RWPE2 (cell line): ENCODE results near the gene FAM25C.
A peak's percentile ranks its signal among the peaks of the same experiment; 100 is the strongest.
"Not testable (repeated sequence)": the region's sequence is repeated elsewhere in the genome, so short reads cannot be mapped to it uniquely, and the experiment has no call there.

Experiments used
- ATAC-seq: fragments of 200-7000 bp; cut with Tn5 transposase; 3 replicates; pipeline ENCODE4 v1.9.1; 2021; ENCODE audit warnings: low read depth
- DNase-seq: peaks from one replicate; pipeline ENCODE4 v3.0.0-alpha.2; 2020; ENCODE audit warnings: low spot score
- H3K27ac ChIP-seq: fragments of 450-650 bp; 2 replicates; pipeline ENCODE4 v1.5.1; 2017; ENCODE audit warnings: mild to moderate bottlenecking; ENCODE audit not compliant: poor library complexity, severe bottlenecking
- H3K27me3 ChIP-seq: fragments of 250-450 bp; sonication (Bioruptor Pico); 2 replicates; pipeline ENCODE4 v1.5.1; 2021; ENCODE audit warnings: mild to moderate bottlenecking, moderate library complexity; ENCODE audit not compliant: insufficient read depth, poor library complexity, severe bottlenecking
- H3K36me3 ChIP-seq: fragments of 250-450 bp; sonication (Bioruptor Pico); 2 replicates; pipeline ENCODE4 v1.5.1; 2020; ENCODE audit warnings: low read depth, mild to moderate bottlenecking, moderate library complexity
- H3K4me1 ChIP-seq: fragments of 250-450 bp; sonication (Bioruptor Pico); 2 replicates; pipeline ENCODE4 v1.5.1; 2021; ENCODE audit warnings: mild to moderate bottlenecking, moderate library complexity; ENCODE audit not compliant: insufficient read depth, poor library complexity, severe bottlenecking
- H3K4me3 ChIP-seq: fragments of 250-450 bp; sonication (Bioruptor Pico); 2 replicates; pipeline ENCODE4 v1.5.1; 2021; ENCODE audit warnings: mild to moderate bottlenecking, moderate library complexity; ENCODE audit not compliant: severe bottlenecking
- H3K9me3 ChIP-seq: fragments of 250-450 bp; sonication (Bioruptor Pico); 2 replicates; pipeline ENCODE4 v1.5.1; 2021; ENCODE audit warnings: mild to moderate bottlenecking, moderate library complexity; ENCODE audit not compliant: severe bottlenecking

FAM25C gene

DNA sequence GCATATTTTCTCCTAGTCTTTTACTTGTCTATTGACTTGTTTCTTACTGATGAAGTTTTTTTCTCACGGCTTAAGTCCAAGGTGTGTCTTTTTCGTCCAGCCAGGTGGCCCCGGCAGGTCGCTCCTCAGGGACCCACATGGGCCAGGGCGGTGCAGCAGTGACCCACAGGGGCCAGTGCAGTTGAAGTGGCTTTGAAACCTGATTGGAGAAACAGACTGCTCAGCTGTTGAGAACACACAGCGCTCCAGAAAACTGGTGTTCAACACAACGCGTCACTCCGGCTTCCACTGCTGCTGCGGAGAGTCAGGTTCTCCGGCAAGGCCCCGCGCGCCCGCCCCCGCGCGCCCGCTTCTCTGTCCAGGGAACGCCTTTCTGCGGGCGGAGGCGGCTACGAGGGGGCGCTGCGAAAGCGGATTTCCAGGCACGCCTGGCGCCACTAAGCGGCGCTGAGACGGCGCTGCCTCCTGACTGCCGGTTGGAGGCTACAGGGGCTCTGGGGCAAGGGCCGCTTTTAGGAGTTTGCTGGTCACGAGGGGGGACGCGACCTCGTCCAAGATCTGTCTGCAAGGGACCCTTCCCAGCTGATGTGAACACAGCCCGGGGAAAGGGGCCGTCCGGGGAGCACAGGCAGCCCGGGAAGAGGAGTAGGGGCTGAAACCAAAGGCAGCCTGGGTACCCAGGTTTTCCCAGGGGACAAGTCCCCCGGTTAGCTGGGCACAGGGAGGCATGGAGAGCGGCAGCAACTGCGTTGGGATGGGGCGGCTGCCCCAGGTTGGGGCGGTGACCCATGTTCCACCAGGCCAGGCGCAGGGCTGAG, 13.0 kb downstream of the FAM25C start:
- H3K9me3 ChIP-seq, H3K4me3 ChIP-seq, H3K4me1 ChIP-seq, H3K27ac ChIP-seq, H3K36me3 ChIP-seq, DNase-seq, H3K27me3 ChIP-seq: not testable (repeated sequence)
- peak; percentile 1; the same call in 1 of the 3 replicates for ATAC-seq

DNA sequence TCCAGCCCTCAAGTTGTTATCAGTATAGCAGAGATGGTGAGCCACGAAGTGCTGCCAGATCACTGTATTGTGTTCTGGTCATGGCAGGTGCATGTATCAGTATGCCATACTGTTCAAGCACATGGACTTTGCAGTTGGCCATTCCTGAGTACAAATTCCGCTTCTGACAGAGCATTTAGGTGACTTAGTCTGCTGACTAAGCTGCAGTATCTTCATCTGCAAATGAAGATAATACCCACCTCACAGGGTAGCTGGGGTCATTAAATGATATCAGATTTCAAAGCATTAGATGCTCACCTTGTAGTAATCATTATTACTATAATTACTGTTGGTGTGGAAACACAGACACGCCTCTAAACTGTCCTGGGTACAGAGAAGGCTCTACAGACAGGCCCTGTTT, 24.2 kb downstream of the FAM25C start:
- H3K9me3 ChIP-seq, H3K4me1 ChIP-seq, H3K27ac ChIP-seq, H3K4me3 ChIP-seq, DNase-seq, H3K36me3 ChIP-seq, ATAC-seq, H3K27me3 ChIP-seq: not testable (repeated sequence)

DNA sequence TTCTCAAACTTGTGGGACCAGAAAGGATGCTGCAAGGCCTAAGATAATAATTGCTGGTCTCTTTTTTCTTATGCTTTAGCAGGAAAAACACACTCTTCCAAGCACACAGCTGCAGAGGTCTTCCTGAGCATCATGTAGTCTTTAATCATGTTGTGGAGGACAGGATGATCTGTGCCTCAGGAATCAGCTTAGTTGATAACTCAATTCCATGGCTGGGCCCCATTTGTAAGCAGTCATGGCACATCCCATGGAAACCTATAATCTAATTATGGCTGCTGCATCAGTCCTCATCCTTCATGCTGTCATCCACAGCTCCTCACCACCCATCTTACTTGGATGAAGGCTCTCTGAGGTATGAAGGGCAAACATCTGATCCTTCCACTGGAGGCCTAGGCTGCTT, 26.5 kb downstream of the FAM25C start:
- H3K36me3 ChIP-seq, ATAC-seq, H3K4me3 ChIP-seq, DNase-seq, H3K27me3 ChIP-seq, H3K4me1 ChIP-seq, H3K27ac ChIP-seq, H3K9me3 ChIP-seq: not testable (repeated sequence)

GRCh38 chr10:47972077-47972476, 27.5 kb downstream of the FAM25C start:
- H3K4me3 ChIP-seq, H3K36me3 ChIP-seq, H3K4me1 ChIP-seq, H3K9me3 ChIP-seq, H3K27me3 ChIP-seq, DNase-seq, ATAC-seq, H3K27ac ChIP-seq: not testable (repeated sequence)

GRCh38 chr10:47971598-47971997, 28.0 kb downstream of the FAM25C start:
- not testable (repeated sequence) for H3K4me1 ChIP-seq, H3K27me3 ChIP-seq, H3K9me3 ChIP-seq, DNase-seq, H3K36me3 ChIP-seq, H3K4me3 ChIP-seq, H3K27ac ChIP-seq, ATAC-seq

DNA sequence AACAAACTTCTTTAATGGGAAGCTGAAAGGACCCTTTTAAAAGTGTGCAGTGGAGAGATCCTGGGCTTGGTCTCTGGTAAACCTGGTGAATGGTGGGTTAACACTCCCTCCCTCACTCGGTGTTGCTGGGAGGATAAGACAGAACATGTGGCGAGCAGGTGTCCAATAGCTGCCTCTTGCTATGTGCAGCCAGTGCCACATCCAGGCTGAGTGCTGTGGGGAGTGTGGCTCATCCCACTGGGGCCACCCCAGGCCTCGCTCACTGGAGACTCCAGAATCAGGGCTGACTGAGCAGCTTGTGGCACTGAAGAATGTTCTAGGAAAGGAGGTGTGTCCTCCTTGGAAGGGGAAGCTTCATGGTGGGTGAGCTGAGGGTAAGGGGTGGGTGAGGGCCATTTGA, 29.5 kb downstream of the FAM25C start:
- not testable (repeated sequence) for H3K27ac ChIP-seq, H3K9me3 ChIP-seq, H3K4me1 ChIP-seq, DNase-seq, H3K4me3 ChIP-seq, H3K36me3 ChIP-seq, H3K27me3 ChIP-seq
- ATAC-seq, result peak; percentile 31

- H3K4me1 ChIP-seq, DNase-seq, H3K9me3 ChIP-seq, H3K4me3 ChIP-seq, H3K36me3 ChIP-seq, H3K27me3 ChIP-seq, ATAC-seq, H3K27ac ChIP-seq: not testable (repeated sequence)
These were observed 30.6 kb downstream of the FAM25C start for GRCh38 chr10:47968988-47969387.

GRCh38 chr10:47964280-47965063, 35.1 kb downstream of the FAM25C start:
- not testable (repeated sequence) for DNase-seq, H3K36me3 ChIP-seq, H3K4me3 ChIP-seq, H3K27ac ChIP-seq, H3K27me3 ChIP-seq, ATAC-seq, H3K4me1 ChIP-seq, H3K9me3 ChIP-seq

- not testable (repeated sequence) for H3K27me3 ChIP-seq, H3K4me3 ChIP-seq, H3K9me3 ChIP-seq, H3K36me3 ChIP-seq, H3K4me1 ChIP-seq, H3K27ac ChIP-seq, DNase-seq
- 0 out of 3 replicates have a peak, but pooled peaks have one; percentile 3 for ATAC-seq
These were observed 36.8 kb downstream of the FAM25C start for GRCh38 chr10:47962785-47963184.

DNA sequence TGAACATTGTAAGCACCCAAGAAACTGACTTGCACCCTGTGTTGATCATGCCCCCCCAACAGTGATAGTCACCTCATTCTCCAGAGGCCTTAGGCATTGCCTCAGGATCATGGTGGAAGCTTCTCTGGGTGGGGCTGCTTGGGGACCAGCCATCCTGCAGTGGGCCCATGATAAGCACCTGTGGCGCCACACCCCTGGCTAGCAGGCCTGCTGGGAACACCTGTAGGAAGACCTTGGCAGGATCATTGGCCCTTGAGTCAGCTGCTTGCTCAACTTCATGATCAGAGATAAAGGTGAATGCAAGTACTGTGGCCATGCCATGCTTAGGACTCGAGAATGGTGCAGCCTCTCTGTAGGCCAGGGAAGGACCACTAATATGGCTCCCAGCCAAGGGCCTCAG, 38.9 kb downstream of the FAM25C start:
- not testable (repeated sequence) for H3K27me3 ChIP-seq, H3K4me3 ChIP-seq, H3K4me1 ChIP-seq, H3K27ac ChIP-seq, H3K36me3 ChIP-seq, DNase-seq, H3K9me3 ChIP-seq
- ATAC-seq, result peak; percentile 5; the same call in 2 of the 3 replicates

GRCh38 chr10:47959677-47960076, 39.9 kb downstream of the FAM25C start:
- not testable (repeated sequence) for H3K9me3 ChIP-seq, DNase-seq, H3K4me1 ChIP-seq, H3K27me3 ChIP-seq, H3K27ac ChIP-seq, H3K4me3 ChIP-seq, H3K36me3 ChIP-seq
- peak; percentile 40 for ATAC-seq
